NCI-H2227 treated with DMSO at 0.1 percent for 48 hours (cell line): Measurements from ENCODE around the gene HEATR5B.
"Not testable (repeated sequence)": the region's sequence is repeated elsewhere in the genome, so short reads cannot be mapped to it uniquely, and the experiment has no call there.

Experiments used
- DNase-seq: peaks from one replicate; lab custom pipeline; 2025; lab: John Stamatoyannopoulos, UW

HEATR5B gene

DNA sequence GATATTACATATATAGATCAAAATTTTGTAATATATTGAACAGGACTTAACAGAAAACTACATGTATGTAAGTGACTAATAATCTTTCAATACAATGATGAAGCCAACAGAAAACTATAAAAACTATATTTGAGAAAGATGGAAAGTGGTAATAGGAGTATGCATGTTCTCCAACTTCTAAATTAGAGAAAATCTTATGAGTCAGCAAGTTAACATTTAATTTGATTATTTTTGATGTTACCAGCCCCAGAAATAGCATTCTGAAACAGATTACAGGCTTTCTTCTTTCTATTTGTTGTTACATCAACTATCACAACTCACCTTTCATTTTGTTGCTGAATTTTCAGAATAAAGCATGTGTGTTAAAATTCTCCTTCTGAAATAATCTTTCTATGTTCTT, 147.6 kb downstream of the HEATR5B start:
- DNase-seq, result not testable (repeated sequence)

DNA sequence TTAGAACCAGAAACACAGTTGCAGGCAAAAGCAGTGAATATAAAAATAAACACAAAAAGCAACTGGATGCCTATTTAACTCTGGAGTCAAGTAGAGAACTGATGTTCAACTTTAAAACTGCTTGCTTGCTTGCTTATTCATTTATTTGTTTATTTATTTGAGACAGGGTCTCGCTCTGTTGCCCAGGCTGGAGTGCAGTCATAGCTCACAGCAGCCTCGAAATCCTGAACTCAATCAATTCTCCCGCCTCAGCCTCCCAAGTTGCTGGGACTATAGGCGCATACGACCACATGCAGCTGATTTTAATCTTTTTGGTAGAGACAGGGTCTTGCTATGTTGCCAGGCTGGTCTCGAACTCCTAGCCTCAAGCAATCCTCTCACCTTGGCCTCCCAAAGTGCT, 152.5 kb downstream of the HEATR5B start:
- DNase-seq, result not testable (repeated sequence)
